HG03175 (cell line): Measurements from ENCODE around the gene CD3G.
A peak's percentile ranks its signal among the peaks of the same experiment; 100 is the strongest.

Experiments
- ATAC-seq: cut with Tn5 transposase; IDR thresholded peaks from one replicate; pipeline ENCODE4 v1.9.1; 2021; ENCODE audit warnings: mild to moderate bottlenecking, moderate library complexity; ENCODE audit not compliant: unreplicated experiment

Gene CD3G

GRCh38 chr11:118322721-118323120 lies 21.4 kb upstream of the CD3G start:
- ATAC-seq = no peak

DNA sequence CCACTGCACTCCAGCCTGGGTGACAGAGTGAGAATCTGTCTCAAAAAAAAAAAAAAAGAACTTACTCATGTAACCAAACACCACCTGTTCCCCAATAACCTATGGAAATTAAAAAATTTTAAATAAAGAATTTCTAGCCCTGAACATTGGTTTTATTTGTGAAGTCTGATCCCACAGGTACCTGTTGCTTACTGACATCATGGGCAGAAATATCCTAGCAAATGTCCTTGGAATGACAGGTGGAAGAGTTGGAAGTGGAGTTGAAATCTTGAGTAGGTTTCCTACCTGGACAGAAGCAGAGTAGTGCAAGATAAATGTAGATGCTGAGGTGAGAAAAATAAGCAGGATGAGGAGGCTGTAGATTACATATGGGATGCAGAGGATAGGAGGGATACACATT lies 18.9 kb upstream of the CD3G start:
- no peak for ATAC-seq

- ATAC-seq = no peak
Measured at GRCh38 chr11:118328745-118329144, 15.4 kb upstream of the CD3G start.

GRCh38 chr11:118334745-118335144 lies 9.4 kb upstream of the CD3G start:
- no peak for ATAC-seq

DNA sequence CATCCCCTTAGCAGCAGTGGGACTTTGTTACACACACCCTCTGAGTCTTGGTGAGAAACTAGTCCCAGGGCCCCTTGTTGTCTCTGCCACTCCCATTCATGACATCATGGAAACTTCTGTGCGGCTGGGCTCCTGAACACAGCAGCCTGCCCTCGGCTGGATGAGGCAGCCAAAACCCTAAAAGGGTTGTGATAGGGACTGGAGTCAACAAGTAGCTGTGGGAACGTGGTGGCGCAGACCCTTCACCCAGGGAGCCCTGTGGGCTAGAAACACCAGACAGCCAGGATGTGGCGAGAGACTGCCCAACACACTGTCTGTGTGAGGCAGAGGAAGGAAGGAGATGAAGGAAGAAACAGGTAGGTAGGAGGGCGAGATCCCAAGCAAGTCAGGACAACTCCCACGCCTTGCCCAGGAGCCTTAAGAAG lies 5.5 kb upstream of the CD3G start:
- no peak for ATAC-seq

- no peak for ATAC-seq
Measured at GRCh38 chr11:118339281-118339961, 4.7 kb upstream of the CD3G start.

- ATAC-seq = no peak
Measured at GRCh38 chr11:118340449-118340848, 3.7 kb upstream of the CD3G start.

DNA sequence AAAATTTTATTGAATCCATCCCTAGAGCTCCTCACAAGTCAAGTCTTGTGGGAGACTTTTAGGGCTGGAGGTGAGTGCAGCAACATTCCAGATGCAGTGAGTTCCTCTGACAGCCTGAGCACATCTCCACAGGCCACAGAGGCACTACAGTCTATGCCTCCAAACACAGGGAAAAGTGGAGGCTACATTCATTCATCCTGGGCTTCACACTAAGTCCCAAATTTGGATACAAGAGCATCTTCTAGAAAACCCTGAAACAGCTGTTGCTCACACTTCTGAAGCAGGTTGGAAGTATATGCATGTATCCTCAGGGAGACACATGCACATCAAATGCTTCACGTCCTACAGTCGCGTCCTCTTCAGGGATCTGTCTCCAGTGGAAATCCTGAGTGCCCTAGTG lies 2.9 kb upstream of the CD3G start:
- no peak for ATAC-seq

DNA sequence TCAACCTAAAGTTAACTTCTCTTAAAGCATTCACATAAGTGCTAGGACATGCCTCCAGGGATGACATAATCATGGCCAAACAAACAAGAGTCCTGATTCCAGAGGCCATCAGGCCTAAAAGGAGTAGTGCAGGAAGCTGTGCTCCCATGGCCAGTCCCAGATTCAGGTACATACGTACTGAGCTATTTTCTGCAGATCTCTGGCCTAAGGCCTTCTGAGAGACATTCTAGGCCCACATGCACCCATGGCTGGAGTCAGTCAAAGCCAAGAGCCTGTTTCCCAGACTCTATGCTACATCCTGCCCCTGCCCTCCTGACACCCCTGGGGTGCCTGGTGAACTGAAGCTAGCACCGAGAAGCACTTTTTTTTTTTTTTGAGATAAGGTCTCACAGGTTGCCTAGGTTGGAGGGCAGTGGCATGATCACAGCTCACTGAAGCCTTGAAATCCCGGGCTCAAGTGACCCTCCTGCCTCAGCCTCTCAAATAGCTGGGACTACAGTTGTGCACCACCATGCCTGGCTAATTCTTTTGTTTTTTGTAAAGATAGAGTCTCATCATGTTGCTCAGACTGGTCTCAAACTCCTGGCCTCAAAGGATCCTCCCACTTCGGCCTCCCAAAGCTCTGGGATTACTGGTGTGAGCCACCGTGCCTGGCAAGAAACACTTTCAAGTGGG lies 2.2 kb upstream of the CD3G start:
- no peak for ATAC-seq

GRCh38 chr11:118342503-118343161 lies 1.5 kb upstream of the CD3G start, which contains the start of gene CD3D:
TSS of gene CD3D (minus strand) at chr11:118342705. CDS start at chr11:118342607, 98 bp downstream.
- no peak for ATAC-seq

DNA sequence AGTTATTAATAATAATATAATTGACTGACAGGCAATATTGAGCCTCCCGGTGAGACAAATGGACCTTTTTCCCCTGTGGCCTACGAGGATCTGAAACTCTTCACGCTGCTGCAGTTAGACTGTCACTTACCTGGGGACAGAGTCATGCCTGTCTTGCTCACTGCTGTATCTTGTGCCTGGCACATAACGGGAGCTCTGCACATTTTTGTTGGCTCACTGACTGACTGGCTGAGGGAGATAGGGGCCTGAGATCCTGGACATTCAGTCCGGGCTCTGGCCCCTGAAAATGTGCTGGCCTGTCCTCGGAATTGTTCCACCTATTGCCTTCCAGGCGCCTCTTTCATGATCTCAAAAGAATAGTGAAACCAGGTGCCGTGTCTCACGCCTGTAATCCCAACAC lies 896 bp upstream of the CD3G start:
- no peak for ATAC-seq

DNA sequence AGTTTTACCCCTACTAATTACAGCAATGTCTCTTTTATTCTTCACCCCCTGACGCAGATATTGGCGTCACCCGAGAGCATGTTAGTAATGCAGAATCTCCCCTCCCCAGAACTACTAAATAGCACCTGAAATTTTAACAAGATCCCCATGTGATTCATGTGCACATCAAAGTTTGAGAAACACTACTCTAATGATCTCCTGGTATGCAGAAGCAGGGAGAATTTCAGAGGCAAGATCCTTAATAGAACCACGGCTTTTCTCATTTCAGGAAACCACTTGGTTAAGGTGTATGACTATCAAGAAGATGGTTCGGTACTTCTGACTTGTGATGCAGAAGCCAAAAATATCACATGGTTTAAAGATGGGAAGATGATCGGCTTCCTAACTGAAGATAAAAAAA lies 5.3 kb downstream of the CD3G start:
- ATAC-seq = no peak

DNA sequence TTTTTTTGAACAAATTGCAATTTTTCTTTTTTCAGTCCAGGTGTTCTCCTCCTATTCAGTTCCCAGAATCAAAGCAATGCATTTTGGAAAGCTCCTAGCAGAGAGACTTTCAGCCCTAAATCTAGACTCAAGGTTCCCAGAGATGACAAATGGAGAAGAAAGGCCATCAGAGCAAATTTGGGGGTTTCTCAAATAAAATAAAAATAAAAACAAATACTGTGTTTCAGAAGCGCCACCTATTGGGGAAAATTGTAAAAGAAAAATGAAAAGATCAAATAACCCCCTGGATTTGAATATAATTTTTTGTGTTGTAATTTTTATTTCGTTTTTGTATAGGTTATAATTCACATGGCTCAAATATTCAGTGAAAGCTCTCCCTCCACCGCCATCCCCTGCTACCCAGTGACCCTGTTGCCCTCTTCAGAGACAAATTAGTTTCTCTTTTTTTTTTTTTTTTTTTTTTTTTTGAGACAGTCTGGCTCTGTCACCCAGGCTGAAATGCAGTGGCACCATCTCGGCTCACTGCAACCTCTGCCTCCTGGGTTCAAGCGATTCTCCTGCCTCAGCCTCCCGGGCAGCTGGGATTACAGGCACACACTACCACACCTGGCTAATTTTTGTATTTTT lies 9.1 kb downstream of the CD3G start:
- no peak for ATAC-seq

DNA sequence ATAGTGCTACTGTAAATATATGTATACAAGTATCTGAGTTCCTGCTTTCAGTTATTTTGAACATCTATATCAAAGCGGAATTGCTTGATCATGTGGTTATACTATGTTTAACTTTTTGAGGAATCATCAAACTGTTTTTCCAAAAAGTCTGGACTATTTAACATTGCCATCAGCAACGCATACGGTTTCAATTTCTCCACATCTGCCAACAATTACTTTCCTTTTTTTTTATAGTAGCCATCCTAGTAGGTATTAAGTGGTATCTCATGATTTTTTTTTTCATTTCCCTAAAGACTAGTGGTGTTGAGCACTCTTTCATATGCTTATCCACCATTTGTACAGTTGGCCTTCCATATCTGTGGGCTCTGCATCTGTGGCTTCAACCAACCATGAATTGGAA lies 13.9 kb downstream of the CD3G start:
- ATAC-seq = no peak

- peak; percentile 93 for ATAC-seq
Measured at GRCh38 chr11:118359295-118359958, 15.3 kb downstream of the CD3G start, which contains the start of gene UBE4A. TSS of gene UBE4A (plus strand) at chr11:118359600. CDS start at chr11:118365081, 5,481 bp downstream.

- ATAC-seq = no peak
Measured at GRCh38 chr11:118364956-118365615, 20.9 kb downstream of the CD3G start.

- ATAC-seq = no peak
Measured at GRCh38 chr11:118366287-118366686, 22.1 kb downstream of the CD3G start.

- ATAC-seq = no peak
Measured at GRCh38 chr11:118370774-118371173, 26.6 kb downstream of the CD3G start.

DNA sequence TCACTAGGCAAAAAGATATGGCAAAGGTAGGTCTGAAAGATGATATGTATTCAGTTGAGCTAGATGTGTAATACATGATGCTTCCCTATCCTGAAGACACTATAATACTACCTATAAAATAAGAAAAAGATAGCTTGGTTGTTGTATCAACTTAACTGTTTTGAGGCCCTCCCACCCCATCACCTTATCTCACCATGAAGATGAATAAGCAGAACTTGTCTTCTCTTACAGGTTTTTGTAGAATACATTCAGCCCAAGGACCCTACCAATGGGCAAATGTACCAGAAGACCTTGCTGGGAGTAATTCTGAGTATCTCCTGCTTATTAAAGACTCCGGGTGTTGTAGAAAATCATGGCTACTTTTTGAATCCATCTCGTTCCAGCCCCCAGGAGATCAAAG lies 29.1 kb downstream of the CD3G start:
- ATAC-seq = no peak

GRCh38 chr11:118373871-118374270 lies 29.7 kb downstream of the CD3G start:
- no peak for ATAC-seq
